ENCODE measurements around the gene NUDT1.
"Not testable (repeated sequence)": the region's sequence is repeated elsewhere in the genome, so short reads cannot be mapped to it uniquely, and the experiment has no call there.

NUDT1 gene

GRCh38 chr7:2266911-2267310, 24.9 kb downstream of the NUDT1 start:
- DNase-seq: peak; percentile 49
- Histone ChIP-seq H3K9me3 (no peaks in the 10 kb centered on the region), H3K4me1 (no peaks in the 10 kb centered on the region), H3K36me3 (no peaks in the 10 kb centered on the region), H3K4me3 (ENCODE audit: low read depth, low read length) (no peak overlapping the region), H3K27me3 (no peaks in the 10 kb centered on the region)
- no peak for TF ChIP-seq CTCF (IDR thresholded peaks at IDR 0.05; ENCODE audit: low read depth, low read length)

GRCh38 chr7:2269089-2269990, 27.3 kb downstream of the NUDT1 start:
- H3K36me3 ChIP-seq; H3K9me3 ChIP-seq; H3K27me3 ChIP-seq; DNase-seq; H3K4me3 ChIP-seq (ENCODE audit: low read depth, low read length); H3K4me1 ChIP-seq: not testable (repeated sequence)

GRCh38 chr7:2269991-2270460, 28.0 kb downstream of the NUDT1 start:
- DNase-seq: no peak
- no peaks in the 10 kb centered on the region for H3K36me3 ChIP-seq
- H3K9me3 ChIP-seq: no peaks in the 10 kb centered on the region
- H3K27me3 ChIP-seq: no peaks in the 10 kb centered on the region
- no peak for TF ChIP-seq CTCF (IDR thresholded peaks at IDR 0.05; ENCODE audit: low read depth, low read length)
- H3K4me1 ChIP-seq: no peaks in the 10 kb centered on the region
- no peak overlapping the region for H3K4me3 ChIP-seq (ENCODE audit: low read depth, low read length)

GRCh38 chr7:2270495-2270894, 28.5 kb downstream of the NUDT1 start:
- H3K4me3 ChIP-seq (ENCODE audit: low read depth, low read length): no peak overlapping the region
- no peaks in the 10 kb centered on the region for H3K4me1 ChIP-seq
- H3K27me3 ChIP-seq: no peaks in the 10 kb centered on the region
- DNase-seq: no peak
- no peaks in the 10 kb centered on the region for H3K9me3 ChIP-seq
- TF ChIP-seq CTCF (IDR thresholded peaks at IDR 0.05; ENCODE audit: low read depth, low read length): no peak
- H3K36me3 ChIP-seq: no peaks in the 10 kb centered on the region

- no peaks in the 10 kb centered on the region for H3K36me3 ChIP-seq
- no peaks in the 10 kb centered on the region for H3K4me1 ChIP-seq
- TF ChIP-seq CTCF (IDR thresholded peaks at IDR 0.05; ENCODE audit: low read depth, low read length): no peak
- no peak overlapping the region for H3K4me3 ChIP-seq (ENCODE audit: low read depth, low read length)
- H3K27me3 ChIP-seq: no peaks in the 10 kb centered on the region
- no peaks in the 10 kb centered on the region for H3K9me3 ChIP-seq
- DNase-seq: no peak
Measured at GRCh38 chr7:2271273-2272026, 29.4 kb downstream of the NUDT1 start.

GRCh38 chr7:2272031-2272430, 30.0 kb downstream of the NUDT1 start:
- no peak for TF ChIP-seq CTCF (IDR thresholded peaks at IDR 0.05; ENCODE audit: low read depth, low read length)
- DNase-seq: no peak

More at GRCh38 chr7:2272031-2272430, 30.0 kb downstream of the NUDT1 start:
- H3K4me1 ChIP-seq: no peaks in the 10 kb centered on the region
- H3K27me3 ChIP-seq: no peaks in the 10 kb centered on the region
- H3K9me3 ChIP-seq: no peaks in the 10 kb centered on the region
- no peak overlapping the region for H3K4me3 ChIP-seq (ENCODE audit: low read depth, low read length)
- no peaks in the 10 kb centered on the region for H3K36me3 ChIP-seq
